Mucosa of rectum (tissue), 2 donors: ENCODE results near the gene C22orf39.

Experiments used
- H3K27ac ChIP-seq, 2 donors: one replicate each; pipeline ENCODE4 v1.7.0; 2013; ENCODE audit warnings: inconsistent platforms in 2 of 2, low read depth in 2 of 2, low read length in 2 of 2
- H3K27me3 ChIP-seq, 2 donors: one replicate each; pipeline ENCODE4 v1.7.0; 2013; ENCODE audit warnings: low read length in 2 of 2; ENCODE audit not compliant: control insufficient read depth in 2 of 2, insufficient read depth in 2 of 2
- H3K36me3 ChIP-seq, 2 donors: one replicate each; pipeline ENCODE4 v1.7.0; 2013; ENCODE audit warnings: low read length in 2 of 2; ENCODE audit not compliant: control insufficient read depth in 2 of 2, insufficient read depth in 2 of 2
- H3K4me1 ChIP-seq, 2 donors: one replicate each; pipeline ENCODE4 v1.7.0; 2013; ENCODE audit warnings: low read length in 2 of 2, mild to moderate bottlenecking in 1 of 2; ENCODE audit not compliant: control insufficient read depth in 2 of 2, insufficient read depth in 2 of 2
- H3K4me3 ChIP-seq, 2 donors: one replicate each; pipeline ENCODE4 v1.7.0; 2013; ENCODE audit warnings: low read length in 2 of 2
- H3K9ac ChIP-seq, 2 donors: one replicate each; pipeline ENCODE4 v1.7.0; 2013; ENCODE audit warnings: low read length in 2 of 2, low read depth in 1 of 2, mild to moderate bottlenecking in 1 of 2
- H3K9me3 ChIP-seq, 2 donors: one replicate each; pipeline ENCODE4 v1.7.0; 2013; ENCODE audit warnings: low read length in 2 of 2; ENCODE audit not compliant: control insufficient read depth in 2 of 2
- donor health status: healthy.
- donor health status: Normal muscosa, but diverticular disease.

C22orf39 gene

GRCh38 chr22:19398652-19399051 lies 48.9 kb downstream of the C22orf39 start:
- H3K27me3 ChIP-seq, result no peaks in the 10 kb centered on the region
- H3K27ac ChIP-seq, result no peak overlapping the region
- H3K36me3 ChIP-seq, result peaks cover 60 to 66% of the 10 kb centered on the region in 2 donors
- no peaks in the 10 kb centered on the region for H3K4me1 ChIP-seq
- H3K9ac ChIP-seq, result no peak overlapping the region
- H3K4me3 ChIP-seq, result no peak overlapping the region
- H3K9me3 ChIP-seq, result no peaks in the 10 kb centered on the region

DNA sequence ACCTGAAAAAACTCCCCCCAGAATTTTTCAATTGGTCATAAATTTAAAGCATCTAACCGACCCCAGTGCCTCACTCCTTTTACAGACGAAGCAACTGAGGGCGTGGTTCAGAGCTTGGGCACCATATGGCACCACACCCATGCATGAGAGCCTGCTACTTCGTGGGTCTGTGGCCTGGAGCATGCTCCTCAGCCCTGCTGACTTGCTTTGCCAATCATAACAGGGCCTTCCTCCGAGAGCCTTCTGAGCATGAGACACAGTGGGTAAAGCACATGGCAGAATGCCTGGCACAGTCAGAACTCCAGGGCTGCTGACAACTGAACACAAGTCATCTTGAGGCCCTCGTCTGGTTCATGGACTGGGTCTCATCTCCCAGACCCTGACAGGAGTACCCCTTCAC lies 49.3 kb downstream of the C22orf39 start:
- Histone ChIP-seq H3K27ac (no peak overlapping the region), H3K4me3 (no peak overlapping the region), H3K4me1 (no peaks in the 10 kb centered on the region), H3K36me3 (peaks cover 61 to 69% of the 10 kb centered on the region in 2 donors), H3K9me3 (no peaks in the 10 kb centered on the region), H3K27me3 (no peaks in the 10 kb centered on the region), H3K9ac (no peak overlapping the region)

GRCh38 chr22:19397734-19398104 lies 49.8 kb downstream of the C22orf39 start:
- Histone ChIP-seq H3K36me3 (peaks cover 64 to 71% of the 10 kb centered on the region in 2 donors), H3K27ac (no peak overlapping the region), H3K27me3 (no peaks in the 10 kb centered on the region), H3K9ac (no peak overlapping the region), H3K9me3 (no peaks in the 10 kb centered on the region), H3K4me3 (no peak overlapping the region), H3K4me1 (no peaks in the 10 kb centered on the region)

DNA sequence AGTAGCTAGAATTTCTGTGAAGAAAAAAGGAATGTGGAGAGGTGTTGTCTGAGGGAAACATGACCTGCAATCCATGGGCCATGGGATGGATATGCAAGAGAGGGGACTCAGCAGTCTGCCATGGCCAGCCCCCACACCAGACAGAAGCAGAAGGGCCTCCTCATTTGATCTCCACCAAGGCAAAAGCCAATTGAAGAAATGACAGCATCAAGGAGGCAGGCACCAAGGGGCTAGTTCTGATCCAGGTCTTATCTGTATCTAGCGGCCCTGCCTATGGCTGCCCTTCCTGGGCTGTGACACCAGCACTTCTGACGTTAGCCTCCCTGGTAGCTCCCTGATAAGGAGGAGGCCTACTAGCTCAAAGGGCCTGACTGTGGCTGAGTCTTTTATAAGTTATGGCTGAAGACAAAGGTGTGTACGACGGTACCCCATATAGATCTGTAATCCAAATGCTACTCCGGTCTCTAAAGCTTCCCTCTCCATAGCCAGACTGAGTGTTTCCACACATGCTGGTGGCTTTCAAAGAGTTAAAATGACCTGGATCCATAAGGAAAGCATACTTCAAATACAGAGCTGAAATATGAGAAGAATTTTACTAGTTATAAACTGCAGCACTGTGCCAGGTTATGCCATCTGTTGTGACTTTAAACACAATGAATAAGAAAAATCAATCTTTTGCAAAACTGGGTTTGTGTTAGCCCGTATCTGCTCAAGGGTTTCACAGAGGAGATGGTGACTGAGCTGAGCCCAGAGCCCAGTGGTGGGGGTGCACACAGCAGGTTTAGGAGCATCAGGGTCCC lies 50.4 kb downstream of the C22orf39 start:
- H3K27ac ChIP-seq, result no peak overlapping the region
- H3K9ac ChIP-seq, result no peak overlapping the region
- H3K4me1 ChIP-seq, result no peaks in the 10 kb centered on the region
- peaks cover 70 to 75% of the 10 kb centered on the region in 2 donors for H3K36me3 ChIP-seq
- H3K9me3 ChIP-seq, result no peaks in the 10 kb centered on the region
- H3K4me3 ChIP-seq, result no peak overlapping the region
- no peaks in the 10 kb centered on the region for H3K27me3 ChIP-seq

DNA sequence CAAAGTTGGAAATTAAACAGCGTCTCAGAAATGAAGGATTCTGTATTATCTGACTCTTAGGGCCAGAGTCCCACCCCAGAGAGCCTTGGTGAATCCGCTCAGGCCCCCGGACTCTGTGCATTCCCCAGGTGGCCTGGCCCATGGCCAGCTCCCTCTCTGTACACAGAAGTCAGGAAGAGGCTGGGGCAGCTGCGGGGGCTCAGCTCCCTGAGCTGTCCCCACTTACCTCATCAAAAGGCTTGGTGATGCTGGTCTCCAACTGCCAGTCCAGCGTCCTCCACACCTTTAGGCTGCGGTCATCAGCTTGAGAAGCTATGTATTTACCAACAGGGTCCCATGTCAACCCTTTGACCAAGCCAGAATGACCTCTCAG lies 51.0 kb downstream of the C22orf39 start:
- Histone ChIP-seq H3K36me3 (peaks cover 70 to 75% of the 10 kb centered on the region in 2 donors), H3K4me3 (no peak overlapping the region), H3K27ac (no peak overlapping the region), H3K9me3 (no peaks in the 10 kb centered on the region), H3K27me3 (no peaks in the 10 kb centered on the region), H3K9ac (no peak overlapping the region), H3K4me1 (no peaks in the 10 kb centered on the region)

DNA sequence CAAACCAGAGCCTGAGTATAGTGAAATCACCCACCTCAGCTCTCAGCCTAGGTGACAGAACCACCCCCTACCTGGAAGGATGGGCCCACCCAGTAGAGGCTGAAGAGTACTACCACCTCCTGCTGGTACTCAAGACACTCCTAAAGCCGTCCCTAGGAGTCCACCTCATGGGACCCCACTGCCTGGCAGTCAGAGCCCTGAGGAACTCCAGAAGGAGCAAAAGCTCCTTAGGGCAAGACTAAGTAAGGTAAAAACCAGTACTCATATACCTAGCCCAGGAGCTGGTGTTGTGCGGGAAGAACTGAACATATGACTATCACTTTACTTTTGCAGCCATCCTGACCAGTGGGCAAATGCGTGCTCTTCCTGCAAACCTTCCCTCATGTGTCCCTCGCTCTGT lies 52.2 kb downstream of the C22orf39 start:
- no peaks in the 10 kb centered on the region for H3K27me3 ChIP-seq
- H3K9me3 ChIP-seq, result no peaks in the 10 kb centered on the region
- no peak overlapping the region for H3K27ac ChIP-seq
- peaks cover 65 to 77% of the 10 kb centered on the region in 2 donors for H3K36me3 ChIP-seq
- H3K9ac ChIP-seq, result no peak overlapping the region
- H3K4me1 ChIP-seq, result no peaks in the 10 kb centered on the region
- H3K4me3 ChIP-seq, result no peak overlapping the region

GRCh38 chr22:19394274-19395050 lies 53.0 kb downstream of the C22orf39 start:
- Histone ChIP-seq H3K27ac (no peak overlapping the region), H3K36me3 (peaks cover 59 to 73% of the 10 kb centered on the region in 2 donors), H3K9me3 (no peaks in the 10 kb centered on the region), H3K9ac (no peak overlapping the region), H3K4me1 (no peaks in the 10 kb centered on the region), H3K4me3 (no peak overlapping the region), H3K27me3 (no peaks in the 10 kb centered on the region)

GRCh38 chr22:19393704-19394103 lies 53.8 kb downstream of the C22orf39 start:
- Histone ChIP-seq H3K9ac (no peak overlapping the region), H3K27ac (no peak overlapping the region), H3K4me1 (no peaks in the 10 kb centered on the region), H3K9me3 (no peaks in the 10 kb centered on the region), H3K27me3 (no peaks in the 10 kb centered on the region), H3K4me3 (no peak overlapping the region), H3K36me3 (peaks cover 64 to 77% of the 10 kb centered on the region in 2 donors)
